ENCODE results near the gene LDAF1.

LDAF1 gene

GRCh38 chr16:21228361-21228872, 69.9 kb downstream of the LDAF1 start:
- no peaks in the 10 kb centered on the region for H3K9me3 ChIP-seq
- H3K27me3 ChIP-seq: peaks cover 53% of the 10 kb centered on the region
- H3K4me1 ChIP-seq (ENCODE audit: control insufficient read depth in 1 of 2, insufficient read depth in 1 of 2, low read depth in 1 of 2, low read length in 1 of 2): no peaks in the 10 kb centered on the region
- H3K27ac ChIP-seq: no peak overlapping the region
- no peak overlapping the region for H3K4me3 ChIP-seq (ENCODE audit: low read depth in 1 of 2, low read length in 1 of 2)
- TF ChIP-seq, protein P1, sequence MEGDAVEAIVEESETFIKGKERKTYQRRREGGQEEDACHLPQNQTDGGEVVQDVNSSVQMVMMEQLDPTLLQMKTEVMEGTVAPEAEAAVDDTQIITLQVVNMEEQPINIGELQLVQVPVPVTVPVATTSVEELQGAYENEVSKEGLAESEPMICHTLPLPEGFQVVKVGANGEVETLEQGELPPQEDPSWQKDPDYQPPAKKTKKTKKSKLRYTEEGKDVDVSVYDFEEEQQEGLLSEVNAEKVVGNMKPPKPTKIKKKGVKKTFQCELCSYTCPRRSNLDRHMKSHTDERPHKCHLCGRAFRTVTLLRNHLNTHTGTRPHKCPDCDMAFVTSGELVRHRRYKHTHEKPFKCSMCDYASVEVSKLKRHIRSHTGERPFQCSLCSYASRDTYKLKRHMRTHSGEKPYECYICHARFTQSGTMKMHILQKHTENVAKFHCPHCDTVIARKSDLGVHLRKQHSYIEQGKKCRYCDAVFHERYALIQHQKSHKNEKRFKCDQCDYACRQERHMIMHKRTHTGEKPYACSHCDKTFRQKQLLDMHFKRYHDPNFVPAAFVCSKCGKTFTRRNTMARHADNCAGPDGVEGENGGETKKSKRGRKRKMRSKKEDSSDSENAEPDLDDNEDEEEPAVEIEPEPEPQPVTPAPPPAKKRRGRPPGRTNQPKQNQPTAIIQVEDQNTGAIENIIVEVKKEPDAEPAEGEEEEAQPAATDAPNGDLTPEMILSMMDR (IDR thresholded peaks at IDR 0.05): no peak
- no peaks in the 10 kb centered on the region for H3K36me3 ChIP-seq
